ENCODE data around the gene ARHGEF37. TPM values are rescaled to one million over a fixed set of nuclear protein-coding genes. Genes with fewer than 3 reads are reported as not detected.

Gene ARHGEF37
- total RNA-seq, 1 donor from 2014 or later: 17.7 TPM

GRCh38 chr5:149605998-149606724, 24.9 kb downstream of the ARHGEF37 start:
- Histone ChIP-seq H3K4me3 (no peak overlapping the region), H3K4me1 (peaks cover 12% of the 10 kb centered on the region), H3K27me3 (no peaks in the 10 kb centered on the region), H3K27ac (peak overlapping the region; percentile 53), H3K9me3 (no peaks in the 10 kb centered on the region), H3K36me3 (peaks cover 0 to 20% of the 10 kb centered on the region in 2 donors)
- peak in 1 of 2 donors; percentile 16 for TF ChIP-seq POLR2AphosphoS5 (IDR thresholded peaks at IDR 0.05; ENCODE audit: insufficient read depth in 1 of 2, low read depth in 1 of 2)
- no peak for TF ChIP-seq POLR2A (IDR thresholded peaks at IDR 0.05)
- intact Hi-C loops (cut with DNase I): no loop called here
- no peak for DNase-seq (ENCODE audit: extremely low spot score in 2 of 2)

GRCh38 chr5:149608936-149609545, 27.7 kb downstream of the ARHGEF37 start:
- peaks cover 0 to 14% of the 10 kb centered on the region in 2 donors for H3K36me3 ChIP-seq
- H3K27ac ChIP-seq: no peak overlapping the region
- DNase-seq (ENCODE audit: extremely low spot score in 2 of 2): no peak
- H3K4me1 ChIP-seq: peaks cover 12% of the 10 kb centered on the region
- H3K9me3 ChIP-seq: no peaks in the 10 kb centered on the region
- TF ChIP-seq POLR2AphosphoS5 (IDR thresholded peaks at IDR 0.05; ENCODE audit: insufficient read depth in 1 of 2, low read depth in 1 of 2): no peak
- TF ChIP-seq POLR2A (IDR thresholded peaks at IDR 0.05): no peak
- H3K4me3 ChIP-seq: no peak overlapping the region
- no peaks in the 10 kb centered on the region for H3K27me3 ChIP-seq
- intact Hi-C loops (cut with DNase I): no loop called here

GRCh38 chr5:149609640-149610219, 28.4 kb downstream of the ARHGEF37 start:
- H3K4me3 ChIP-seq: no peak overlapping the region
- peaks cover 0 to 10% of the 10 kb centered on the region in 2 donors for H3K36me3 ChIP-seq
- peaks cover 12% of the 10 kb centered on the region for H3K4me1 ChIP-seq
- no peaks in the 10 kb centered on the region for H3K27me3 ChIP-seq
- H3K27ac ChIP-seq: no peak overlapping the region
- no peak for TF ChIP-seq CTCF (IDR thresholded peaks at IDR 0.05)
- no peak for TF ChIP-seq POLR2AphosphoS5 (IDR thresholded peaks at IDR 0.05; ENCODE audit: insufficient read depth in 1 of 2, low read depth in 1 of 2)
- TF ChIP-seq POLR2A (IDR thresholded peaks at IDR 0.05): no peak
- no peak for DNase-seq (ENCODE audit: extremely low spot score in 2 of 2)
- H3K9me3 ChIP-seq: no peaks in the 10 kb centered on the region
- intact Hi-C loops (cut with DNase I): no loop called here

- no peak overlapping the region for H3K4me3 ChIP-seq
- no peak for DNase-seq (ENCODE audit: extremely low spot score in 2 of 2)
- H3K9me3 ChIP-seq: no peaks in the 10 kb centered on the region
- peak overlapping the region; percentile 7 for H3K27ac ChIP-seq
- peaks cover 8% of the 10 kb centered on the region for H3K4me1 ChIP-seq
- intact Hi-C loops (cut with DNase I): no loop called here
- TF ChIP-seq POLR2A (IDR thresholded peaks at IDR 0.05): no peak
- TF ChIP-seq POLR2AphosphoS5 (IDR thresholded peaks at IDR 0.05; ENCODE audit: insufficient read depth in 1 of 2, low read depth in 1 of 2): no peak
- TF ChIP-seq CTCF (IDR thresholded peaks at IDR 0.05): no peak
- no peaks in the 10 kb centered on the region for H3K27me3 ChIP-seq
- peaks cover 0 to 10% of the 10 kb centered on the region in 2 donors for H3K36me3 ChIP-seq
These were observed 29.4 kb downstream of the ARHGEF37 start for GRCh38 chr5:149610589-149611255.

- Histone ChIP-seq H3K27me3 (no peaks in the 10 kb centered on the region), H3K4me3 (no peak overlapping the region), H3K36me3 (peaks cover 0 to 10% of the 10 kb centered on the region in 2 donors), H3K9me3 (no peaks in the 10 kb centered on the region), H3K4me1 (peaks cover 2% of the 10 kb centered on the region), H3K27ac (peak overlapping the region; percentile 7)
- intact Hi-C loops (cut with DNase I): no loop called here
- no peak for DNase-seq (ENCODE audit: extremely low spot score in 2 of 2)
- TF ChIP-seq POLR2AphosphoS5 (IDR thresholded peaks at IDR 0.05; ENCODE audit: insufficient read depth in 1 of 2, low read depth in 1 of 2): no peak
- no peak for TF ChIP-seq POLR2A (IDR thresholded peaks at IDR 0.05)
- no peak for TF ChIP-seq CTCF (IDR thresholded peaks at IDR 0.05)
These were observed 30.0 kb downstream of the ARHGEF37 start for GRCh38 chr5:149611326-149611725.
